Body of pancreas (tissue), 4 donors: ENCODE data around the gene HDAC11. TPM values are rescaled to one million over a fixed set of nuclear protein-coding genes. Genes with fewer than 3 reads are reported as not detected.

Experiments
- ATAC-seq: fragments of 150-250 bp; one replicate; pipeline ENCODE4 v1.9.1; 2016
- DNase-seq, 4 donors: peaks; one replicate each; pipeline ENCODE4 v3.0.0-alpha.2; 2019
- H3K27ac ChIP-seq, 4 donors: fragments of 200-600 bp; sonication (generic); 1 replicate in 3 of 4; 2 replicates in 1 of 4; pipeline versions ENCODE4 v1.5.1 to v1.6.1; 2016 to 2019; ENCODE audit warnings: mild to moderate bottlenecking in 1 of 4, mixed read lengths in 1 of 4, moderate library complexity in 1 of 4
- H3K27me3 ChIP-seq, 2 donors: fragments of 200-600 bp; sonication (generic); one replicate each; pipeline ENCODE4 v1.6.0; 2016; ENCODE audit warnings: mild to moderate bottlenecking in 1 of 2
- H3K36me3 ChIP-seq, 2 donors: fragments of 200-600 bp; sonication (generic); replicated peaks in 1 of 2; 2 replicates each; pipeline ENCODE4 v1.5.1; 2016; ENCODE audit warnings: low read depth in 2 of 2; ENCODE audit not compliant: insufficient read depth in 1 of 2
- H3K4me1 ChIP-seq: fragments of 200-600 bp; sonication (generic); one replicate; pipeline ENCODE4 v1.6.0; 2016
- H3K4me3 ChIP-seq, 2 donors: fragments of 200-600 bp; sonication (generic); 1 replicate in 1 of 2; 2 replicates in 1 of 2; pipeline ENCODE4 v1.5.1; 2016 to 2019
- H3K9me3 ChIP-seq, 3 donors: fragments of 200-600 bp; sonication (generic); 1 replicate in 2 of 3; 2 replicates in 1 of 3; pipeline ENCODE4 v1.5.1; 2016
- POLR2A ChIP-seq, 3 donors: fragments of 450-650 bp; IDR thresholded peaks; one replicate each; pipeline ENCODE4 v1.6.1; 2016; ENCODE audit warnings: antibody characterized with exemption in 3 of 3, mild to moderate bottlenecking in 2 of 3
- WGBS, 2 donors: methylation state at CpG; one replicate each; pipeline ENCODE4 v1.1.5; 2017; 5-methylcytosine and 5-hydroxymethylcytosine counted together
- intact Hi-C: fragments of 100-400 bp; cut with DNase I; formaldehyde crosslinking; loops from one replicate; pipeline ENCODE4 v1.15.1; 2023
- total RNA-seq, 2 donors: library from RNA; depleted of rRNA; stranded (reverse); fragments of >200 nt; gene quantifications; one replicate each; pipeline ENCODE4 v1.1.0, GENCODE V29; 2016
- TF ChIP-seq, protein P1 (sequence below), 7 experiments: fragments of 450-650 bp in 4 of 7; fragments of 200-600 bp in 3 of 7; sonication (generic) in 3 of 7; IDR thresholded peaks; one replicate each; pipeline ENCODE4 v1.5.1; 2016 to 2019; ENCODE audit warnings: antibody characterized with exemption in 7 of 7

Gene HDAC11
- total RNA-seq, 2 donors from 2014 or later: 13.8 to 45.4 TPM

DNA sequence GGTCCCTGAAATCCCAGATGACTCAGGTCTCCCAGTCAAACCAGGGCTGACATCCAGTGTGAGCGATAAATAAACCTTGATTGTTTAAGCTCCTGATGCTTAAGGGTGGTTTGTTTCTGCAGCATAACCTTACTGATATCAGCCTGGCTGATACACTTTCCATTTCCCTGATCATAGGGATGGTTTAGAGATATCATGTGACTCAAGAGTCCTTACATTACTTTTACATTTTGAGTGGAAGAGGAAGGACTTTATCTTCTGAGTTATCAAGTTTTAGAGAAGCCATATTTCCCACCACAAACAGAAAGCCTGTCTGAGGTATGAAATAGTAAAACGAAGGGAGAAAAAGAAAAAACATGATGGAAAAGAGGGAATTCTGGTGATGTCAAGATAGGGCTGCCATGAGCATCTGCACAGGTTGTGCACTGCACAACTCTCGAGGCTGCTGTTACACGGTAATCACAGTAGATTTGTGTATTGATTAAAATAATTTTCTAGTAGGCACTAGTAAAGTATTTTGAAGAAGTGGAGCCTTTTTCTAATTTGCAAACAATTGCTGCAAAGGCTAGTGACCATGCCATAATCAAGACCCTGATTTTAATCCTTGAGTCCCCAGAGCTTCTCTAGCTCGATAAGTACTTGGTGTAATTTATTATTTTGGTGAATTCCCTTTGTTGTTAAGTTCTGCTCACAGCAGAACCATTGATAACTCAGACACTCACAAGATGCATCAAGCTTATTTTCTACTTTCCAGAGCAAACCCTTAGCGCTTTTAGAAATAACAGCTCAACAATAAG lies 34.7 kb downstream of the HDAC11 start:
- no peak for TF ChIP-seq POLR2A (IDR thresholded peaks at IDR 0.05)
- TF ChIP-seq, protein P1, sequence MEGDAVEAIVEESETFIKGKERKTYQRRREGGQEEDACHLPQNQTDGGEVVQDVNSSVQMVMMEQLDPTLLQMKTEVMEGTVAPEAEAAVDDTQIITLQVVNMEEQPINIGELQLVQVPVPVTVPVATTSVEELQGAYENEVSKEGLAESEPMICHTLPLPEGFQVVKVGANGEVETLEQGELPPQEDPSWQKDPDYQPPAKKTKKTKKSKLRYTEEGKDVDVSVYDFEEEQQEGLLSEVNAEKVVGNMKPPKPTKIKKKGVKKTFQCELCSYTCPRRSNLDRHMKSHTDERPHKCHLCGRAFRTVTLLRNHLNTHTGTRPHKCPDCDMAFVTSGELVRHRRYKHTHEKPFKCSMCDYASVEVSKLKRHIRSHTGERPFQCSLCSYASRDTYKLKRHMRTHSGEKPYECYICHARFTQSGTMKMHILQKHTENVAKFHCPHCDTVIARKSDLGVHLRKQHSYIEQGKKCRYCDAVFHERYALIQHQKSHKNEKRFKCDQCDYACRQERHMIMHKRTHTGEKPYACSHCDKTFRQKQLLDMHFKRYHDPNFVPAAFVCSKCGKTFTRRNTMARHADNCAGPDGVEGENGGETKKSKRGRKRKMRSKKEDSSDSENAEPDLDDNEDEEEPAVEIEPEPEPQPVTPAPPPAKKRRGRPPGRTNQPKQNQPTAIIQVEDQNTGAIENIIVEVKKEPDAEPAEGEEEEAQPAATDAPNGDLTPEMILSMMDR (IDR thresholded peaks at IDR 0.05): no peak
- intact Hi-C loops: no loop called here
- ATAC-seq (no peak), DNase-seq (no peak)
- Histone ChIP-seq H3K27me3 (no peaks in the 10 kb centered on the region), H3K9me3 (no peaks in the 10 kb centered on the region), H3K27ac (no peak overlapping the region), H3K4me3 (no peak overlapping the region), H3K36me3 (no peaks in the 10 kb centered on the region), H3K4me1 (no peaks in the 10 kb centered on the region)
- 74 to 82% methylated on average over 6 of the region's 6 CpGs for WGBS, 2 donors

DNA sequence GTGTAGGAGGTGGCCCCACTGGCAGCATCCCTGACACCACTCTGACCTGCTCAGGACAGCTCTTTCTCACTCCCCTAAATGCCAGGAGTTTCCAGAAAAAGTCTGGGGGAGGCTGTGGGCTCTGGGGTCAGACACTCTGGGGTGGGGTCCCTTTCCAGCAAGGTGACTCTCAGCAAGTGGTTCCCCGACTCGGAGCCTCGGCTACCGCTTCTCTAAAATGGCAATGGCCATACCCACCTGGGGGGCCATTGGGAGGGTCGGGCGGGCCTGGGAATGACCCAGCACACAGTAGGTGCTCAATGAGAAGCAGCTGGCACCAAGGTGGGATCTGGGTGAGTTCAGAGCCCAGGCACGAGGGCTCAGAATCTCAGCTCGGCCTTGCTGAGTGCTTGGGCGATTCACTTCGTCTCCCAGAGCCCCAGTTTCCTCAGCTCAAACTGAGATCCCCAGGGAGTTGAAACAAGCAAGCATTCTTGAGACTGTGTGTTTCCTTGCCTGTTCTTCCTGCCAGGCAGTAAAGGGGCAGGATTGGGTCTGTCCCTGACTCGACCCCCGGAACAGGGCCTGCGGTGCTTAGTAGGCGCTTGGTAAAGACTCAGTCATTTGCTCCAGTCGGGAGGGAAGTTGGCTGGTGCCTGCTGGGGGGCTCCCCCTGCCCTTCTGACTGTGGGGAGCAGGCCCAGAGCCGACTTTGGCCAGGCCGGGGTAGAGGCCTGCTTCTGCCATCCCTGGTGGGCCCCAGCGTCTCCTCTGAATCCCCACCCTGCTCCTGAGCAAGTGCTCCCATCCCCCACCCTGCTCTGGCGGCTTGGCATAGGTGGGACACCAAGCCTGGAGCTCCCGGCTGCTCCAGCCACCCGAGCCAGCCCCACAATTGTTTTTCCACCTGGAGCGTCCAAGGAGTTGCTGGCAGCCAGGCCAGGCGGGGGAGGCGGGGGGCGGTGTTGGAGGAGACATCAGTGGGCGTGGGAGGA lies 36.0 kb downstream of the HDAC11 start:
- Histone ChIP-seq H3K4me3 (no peak overlapping the region), H3K27me3 (no peaks in the 10 kb centered on the region), H3K9me3 (no peaks in the 10 kb centered on the region), H3K27ac (no peak overlapping the region), H3K36me3 (no peaks in the 10 kb centered on the region), H3K4me1 (no peaks in the 10 kb centered on the region)
- WGBS, 2 donors: 74 to 77% methylated on average over 12 to 24 of the region's 26 CpGs
- TF ChIP-seq, protein P1 (IDR thresholded peaks at IDR 0.05): no peak
- TF ChIP-seq POLR2A (IDR thresholded peaks at IDR 0.05): no peak
- DNase-seq: no peak
- ATAC-seq: no peak
- intact Hi-C loops: no loop called here

DNA sequence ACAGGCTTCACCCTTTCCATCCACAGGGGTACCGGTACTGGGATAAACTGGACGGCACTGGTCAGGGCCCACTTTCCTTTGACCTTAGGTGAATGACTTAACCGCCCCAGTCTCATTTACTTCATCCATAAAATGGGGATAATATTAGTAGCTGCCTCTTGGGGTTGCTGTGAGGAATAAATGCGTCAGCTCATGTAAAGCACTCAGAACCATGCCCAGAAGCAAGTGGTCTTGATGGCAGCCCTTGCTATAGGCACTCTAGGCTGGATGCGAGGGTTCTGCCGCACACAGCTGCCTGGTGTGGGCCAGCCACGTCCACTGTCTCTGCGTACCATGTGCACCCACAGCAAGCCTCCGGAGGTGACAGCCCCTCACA lies 36.6 kb downstream of the HDAC11 start:
- H3K36me3 ChIP-seq: no peaks in the 10 kb centered on the region
- ATAC-seq: no peak
- TF ChIP-seq, protein P1 (IDR thresholded peaks at IDR 0.05): no peak
- TF ChIP-seq POLR2A (IDR thresholded peaks at IDR 0.05): no peak
- no peak overlapping the region for H3K4me3 ChIP-seq
- H3K27me3 ChIP-seq: no peaks in the 10 kb centered on the region
- H3K4me1 ChIP-seq: no peaks in the 10 kb centered on the region
- WGBS, 2 donors: 85 to 92% methylated on average over 9 of the region's 9 CpGs
- no peaks in the 10 kb centered on the region for H3K9me3 ChIP-seq
- intact Hi-C loops: no loop called here
- DNase-seq: no peak
- H3K27ac ChIP-seq: no peak overlapping the region

DNA sequence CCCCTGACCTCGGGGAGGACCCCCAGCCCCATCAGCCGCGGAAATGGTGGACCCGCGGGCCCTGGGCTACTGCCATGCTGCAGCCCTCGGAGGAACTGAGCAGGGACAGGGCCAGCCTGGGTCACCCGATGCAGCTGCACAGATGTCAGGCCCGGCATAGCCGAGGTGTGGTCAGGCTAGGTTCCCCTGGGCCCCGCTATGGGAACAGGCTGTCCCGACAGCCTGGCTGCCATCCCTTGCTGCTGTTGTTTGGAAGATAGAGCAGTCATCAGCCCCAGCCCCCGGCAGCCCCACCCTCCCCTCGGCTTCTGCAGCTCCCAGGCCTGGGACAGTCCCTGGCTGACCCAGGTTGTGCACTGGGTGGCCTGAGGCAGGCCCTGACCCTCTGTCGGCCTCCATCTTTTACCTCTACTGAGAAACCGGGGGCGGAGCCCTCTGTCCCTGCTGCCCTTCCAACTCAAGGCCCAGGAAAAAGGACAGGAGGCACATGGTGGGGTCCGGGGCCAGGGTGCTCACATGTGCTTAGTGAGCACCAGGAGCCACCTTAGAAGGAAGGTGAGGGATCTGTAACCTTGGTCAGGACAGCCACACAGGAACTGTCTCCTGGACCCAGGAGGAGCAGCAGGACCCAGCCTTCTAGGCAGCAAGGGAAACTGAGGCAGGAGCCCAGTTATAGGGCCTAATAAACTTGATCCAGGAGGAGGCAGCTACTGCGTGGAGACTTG lies 37.3 kb downstream of the HDAC11 start:
- ATAC-seq (peak; percentile 24), DNase-seq (peak in 3 of 4 donors; percentile 37 to 39 (median 38))
- TF ChIP-seq, protein P1 (IDR thresholded peaks at IDR 0.05): no peak
- TF ChIP-seq POLR2A (IDR thresholded peaks at IDR 0.05): no peak
- H3K27me3 ChIP-seq: no peaks in the 10 kb centered on the region
- intact Hi-C loops: no loop called here
- WGBS, 2 donors: 71 to 100% methylated on average over 2 to 17 of the region's 18 CpGs
- no peaks in the 10 kb centered on the region for H3K4me1 ChIP-seq
- no peak overlapping the region for H3K27ac ChIP-seq
- H3K9me3 ChIP-seq: no peaks in the 10 kb centered on the region
- no peaks in the 10 kb centered on the region for H3K36me3 ChIP-seq
- H3K4me3 ChIP-seq: no peak overlapping the region
